MM.1S (cell line): ENCODE results near the gene FHOD1.

ENCODE experiments used
- DNase-seq: peaks from one replicate; pipeline ENCODE4 v3.0.0-alpha.2; 2015
- H2AFZ ChIP-seq: fragments of 300-600 bp; sonication (generic); 2 replicates; pipeline ENCODE4 v1.6.0; 2016; ENCODE audit warnings: antibody characterized with exemption, low read length
- H3F3A ChIP-seq: fragments of 300-600 bp; sonication (generic); 2 replicates; pipeline ENCODE4 v1.6.1; 2016; ENCODE audit warnings: mild to moderate bottlenecking, antibody characterized with exemption, low read length, moderate library complexity, mixed read lengths; ENCODE audit not compliant: insufficient read depth
- H3K27ac ChIP-seq: fragments of 300-600 bp; sonication (generic); 2 replicates; pipeline ENCODE4 v1.5.1; 2016; ENCODE audit warnings: mild to moderate bottlenecking, low read length
- H3K27me3 ChIP-seq: fragments of 300-600 bp; sonication (generic); replicated peaks from 2 replicates; pipeline ENCODE4 v1.6.0; 2016; ENCODE audit warnings: low read length; ENCODE audit not compliant: insufficient read depth
- H3K36me3 ChIP-seq: fragments of 300-600 bp; sonication (generic); replicated peaks from 2 replicates; pipeline ENCODE4 v1.6.1; 2016; ENCODE audit warnings: mild to moderate bottlenecking, low read length, mixed read lengths; ENCODE audit not compliant: insufficient read depth
- H3K4me1 ChIP-seq: fragments of 300-600 bp; sonication (generic); 2 replicates; pipeline ENCODE4 v1.6.1; 2016; ENCODE audit warnings: low read length, mixed read lengths
- H3K4me2 ChIP-seq: fragments of 300-600 bp; sonication (generic); 2 replicates; pipeline ENCODE4 v1.6.0; 2016; ENCODE audit warnings: low read depth, low read length
- H3K4me3 ChIP-seq: fragments of 300-600 bp; sonication (generic); 2 replicates; pipeline ENCODE4 v1.5.1; 2016; ENCODE audit warnings: low read length, mixed read lengths
- H3K79me2 ChIP-seq: fragments of 300-600 bp; sonication (generic); 2 replicates; pipeline ENCODE4 v1.6.1; 2016; ENCODE audit warnings: mixed run types, low read length, mixed read lengths
- H3K9ac ChIP-seq: fragments of 300-600 bp; sonication (generic); 2 replicates; pipeline ENCODE4 v1.6.1; 2016; ENCODE audit warnings: low read length, mixed read lengths
- H3K9me2 ChIP-seq: fragments of 300-600 bp; sonication (generic); replicated peaks from 2 replicates; pipeline ENCODE4 v1.6.1; 2016; ENCODE audit warnings: mild to moderate bottlenecking, low read length, mixed read lengths; ENCODE audit not compliant: insufficient read depth
- H3K9me3 ChIP-seq: fragments of 300-600 bp; sonication (generic); replicated peaks from 2 replicates; pipeline ENCODE4 v1.6.1; 2016; ENCODE audit warnings: mild to moderate bottlenecking, low read length, mixed read lengths; ENCODE audit not compliant: insufficient read depth
- H4K20me1 ChIP-seq: fragments of 300-600 bp; sonication (generic); 2 replicates; pipeline ENCODE4 v1.6.1; 2016; ENCODE audit warnings: mild to moderate bottlenecking, low read length, moderate library complexity, mixed read lengths; ENCODE audit not compliant: insufficient read depth
- EZH2 ChIP-seq: fragments of 300-600 bp; sonication (generic); optimal IDR thresholded peaks from 2 replicates; pipeline ENCODE3; 2017; ENCODE audit warnings: low read depth, mild to moderate bottlenecking, antibody characterized with exemption, low read length, mixed read lengths
- EZH2phosphoT487 ChIP-seq: fragments of 300-600 bp; sonication (generic); IDR thresholded peaks from 2 replicates; pipeline ENCODE4 v1.6.1; 2018; ENCODE audit warnings: antibody characterized with exemption, low read length
- TF ChIP-seq, protein P1 (sequence below): fragments of 300-600 bp; sonication (generic); IDR thresholded peaks from 2 replicates; pipeline ENCODE4 v1.5.1; 2016; ENCODE audit warnings: antibody characterized with exemption, low read length, mixed read lengths

FHOD1 gene

DNA sequence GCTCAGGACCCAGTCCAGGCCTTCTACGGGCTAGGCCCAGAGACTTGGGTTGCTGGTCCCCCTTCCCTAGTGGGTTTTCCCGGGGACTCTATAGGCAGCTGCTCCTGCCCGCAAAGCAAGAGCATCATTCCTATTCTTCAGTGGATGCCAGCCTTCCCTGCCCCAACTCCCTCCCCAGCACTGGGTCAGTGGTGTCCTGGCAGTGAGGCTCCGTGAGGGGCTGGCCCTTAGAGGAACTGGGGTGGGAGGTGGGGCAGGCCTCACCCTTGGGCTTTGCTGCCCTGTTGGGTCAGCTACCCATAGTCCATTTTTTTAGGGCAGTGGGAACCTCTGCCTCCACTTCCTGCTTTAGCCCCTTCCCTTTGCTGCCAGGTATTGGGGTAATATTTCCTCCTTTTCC lies 24.2 kb upstream of the FHOD1 start:
- Histone ChIP-seq H3K27me3 (no peaks in the 10 kb centered on the region), H3K27ac (no peak overlapping the region), H3K79me2 (no peaks in the 10 kb centered on the region), H3K36me3 (no peaks in the 10 kb centered on the region), H3K4me3 (no peak overlapping the region), H2AFZ (no peak overlapping the region), H3K9me2 (no peaks in the 10 kb centered on the region), H3K4me2 (no peak overlapping the region), H4K20me1 (no peaks in the 10 kb centered on the region), H3K9ac (no peak overlapping the region), H3F3A (no peaks in the 10 kb centered on the region), H3K9me3 (no peaks in the 10 kb centered on the region), H3K4me1 (no peaks in the 10 kb centered on the region)
- no peak for DNase-seq
- TF ChIP-seq EZH2phosphoT487 (no peak), EZH2 (no peak)
- TF ChIP-seq, protein P1, sequence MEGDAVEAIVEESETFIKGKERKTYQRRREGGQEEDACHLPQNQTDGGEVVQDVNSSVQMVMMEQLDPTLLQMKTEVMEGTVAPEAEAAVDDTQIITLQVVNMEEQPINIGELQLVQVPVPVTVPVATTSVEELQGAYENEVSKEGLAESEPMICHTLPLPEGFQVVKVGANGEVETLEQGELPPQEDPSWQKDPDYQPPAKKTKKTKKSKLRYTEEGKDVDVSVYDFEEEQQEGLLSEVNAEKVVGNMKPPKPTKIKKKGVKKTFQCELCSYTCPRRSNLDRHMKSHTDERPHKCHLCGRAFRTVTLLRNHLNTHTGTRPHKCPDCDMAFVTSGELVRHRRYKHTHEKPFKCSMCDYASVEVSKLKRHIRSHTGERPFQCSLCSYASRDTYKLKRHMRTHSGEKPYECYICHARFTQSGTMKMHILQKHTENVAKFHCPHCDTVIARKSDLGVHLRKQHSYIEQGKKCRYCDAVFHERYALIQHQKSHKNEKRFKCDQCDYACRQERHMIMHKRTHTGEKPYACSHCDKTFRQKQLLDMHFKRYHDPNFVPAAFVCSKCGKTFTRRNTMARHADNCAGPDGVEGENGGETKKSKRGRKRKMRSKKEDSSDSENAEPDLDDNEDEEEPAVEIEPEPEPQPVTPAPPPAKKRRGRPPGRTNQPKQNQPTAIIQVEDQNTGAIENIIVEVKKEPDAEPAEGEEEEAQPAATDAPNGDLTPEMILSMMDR = no peak

DNA sequence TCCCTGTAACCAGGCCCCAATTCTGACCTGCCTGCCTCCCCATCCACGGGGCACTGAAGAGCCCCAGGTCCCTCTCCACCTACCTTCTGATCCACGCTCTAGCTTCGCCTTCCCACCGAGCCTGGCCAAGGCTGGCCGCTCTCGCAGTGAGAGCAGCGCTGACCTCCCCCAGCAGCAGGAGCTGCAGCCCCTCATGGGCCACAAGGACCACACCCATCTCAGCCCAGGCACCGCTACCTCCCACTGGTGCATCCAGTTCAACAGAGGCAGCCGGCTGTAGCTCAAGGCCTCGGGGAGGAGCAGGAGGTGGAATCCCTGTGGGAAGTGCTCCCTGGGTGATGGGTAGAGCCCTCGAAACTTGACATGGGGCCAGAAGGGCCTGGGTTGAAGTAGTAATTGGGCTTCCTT lies 23.7 kb upstream of the FHOD1 start:
- TF ChIP-seq EZH2 (no peak), EZH2phosphoT487 (no peak)
- TF ChIP-seq, protein P1 = no peak
- H4K20me1 ChIP-seq = no peaks in the 10 kb centered on the region
- H3K4me3 ChIP-seq = no peak overlapping the region
- DNase-seq = no peak
- H3K4me1 ChIP-seq = no peaks in the 10 kb centered on the region
- H3K27me3 ChIP-seq = no peaks in the 10 kb centered on the region
- H3K4me2 ChIP-seq = no peak overlapping the region
- H3K9me3 ChIP-seq = no peaks in the 10 kb centered on the region
- H3K9me2 ChIP-seq = no peaks in the 10 kb centered on the region
- no peaks in the 10 kb centered on the region for H3F3A ChIP-seq
- no peak overlapping the region for H2AFZ ChIP-seq
- H3K36me3 ChIP-seq = no peaks in the 10 kb centered on the region
- H3K27ac ChIP-seq = no peak overlapping the region
- H3K79me2 ChIP-seq = no peaks in the 10 kb centered on the region
- H3K9ac ChIP-seq = no peak overlapping the region

DNA sequence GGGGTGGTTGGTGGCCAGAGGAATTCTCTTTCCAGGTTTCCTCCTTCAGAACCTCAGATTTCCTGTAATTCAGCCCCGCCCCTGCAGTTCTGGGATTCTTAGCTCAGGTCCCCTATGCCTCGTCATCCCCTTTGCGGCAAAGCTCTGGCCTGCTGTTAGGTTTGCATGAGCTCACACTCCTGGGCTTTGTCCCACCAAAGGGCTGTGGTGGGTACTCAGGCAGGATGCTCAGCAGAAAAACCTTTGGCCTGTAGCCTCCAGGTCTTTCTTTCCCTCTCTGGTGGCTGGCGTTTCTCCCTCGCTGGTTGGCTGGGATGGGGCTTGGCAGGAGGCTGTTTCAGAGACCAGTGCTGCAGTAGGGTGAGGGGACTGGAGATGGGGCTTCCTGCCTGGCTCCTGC lies 22.5 kb upstream of the FHOD1 start:
- Histone ChIP-seq H3K9ac (no peak overlapping the region), H3K27ac (no peak overlapping the region)
- DNase-seq = no peak

More for the DNA sequence above, 22.5 kb upstream of the FHOD1 start:
- TF ChIP-seq, protein P1 = no peak
- no peak for TF ChIP-seq EZH2phosphoT487
- TF ChIP-seq EZH2 = no peak
- H3K4me2 ChIP-seq = no peak overlapping the region
- H3K4me1 ChIP-seq = no peaks in the 10 kb centered on the region
- no peaks in the 10 kb centered on the region for H3K79me2 ChIP-seq
- H4K20me1 ChIP-seq = no peaks in the 10 kb centered on the region
- no peak overlapping the region for H3K4me3 ChIP-seq
- H3F3A ChIP-seq = no peaks in the 10 kb centered on the region
- no peak overlapping the region for H2AFZ ChIP-seq
- H3K36me3 ChIP-seq = no peaks in the 10 kb centered on the region
- H3K9me2 ChIP-seq = no peaks in the 10 kb centered on the region
- no peaks in the 10 kb centered on the region for H3K9me3 ChIP-seq
- no peaks in the 10 kb centered on the region for H3K27me3 ChIP-seq
